K562 (cell line): ENCODE measurements around the gene MAD1L1. TPM values are rescaled to one million over a fixed set of nuclear protein-coding genes. Genes with fewer than 3 reads are reported as not detected.
"Not testable (repeated sequence)": the region's sequence is repeated elsewhere in the genome, so short reads cannot be mapped to it uniquely, and the experiment has no call there.

Source experiments
- ATAC-seq: fragments of 200-7000 bp; cut with Tn5 transposase; 3 replicates; pipeline ENCODE4 v1.9.1; 2020; ENCODE audit warnings: moderate library complexity
- BruUV-seq: library from RNA; stranded (reverse); fragments of 400-500 nt; replicated peaks from 2 replicates; lab custom pipeline; 2021; lab: Mats Ljungman, UMichigan
- CTCF ChIA-PET: fragments of 300-600 bp; formaldehyde crosslinking; extraction: SDS; loops from one replicate; lab custom pipeline; 2021; ENCODE audit warnings: low intra/inter-chr PET ratio; lab: Yijun Ruan, JAX
- POLR2A ChIA-PET: fragments of 300-600, 350-650 bp; sonication (Branson Sonifier 250); formaldehyde crosslinking; extraction: SDS; loops from one replicate; lab custom pipeline; 2021; ENCODE audit warnings: antibody characterized with exemption, inconsistent platforms; lab: Yijun Ruan, JAX
- DNase-seq, 4 experiments: peaks; one replicate each; pipeline versions ENCODE4 v3.0.0 to v3.0.0-alpha.2; 2011 to 2018; ENCODE audit warnings: low spot score in 3 of 4, mixed read lengths in 3 of 4; ENCODE audit errors: extremely low read depth in 1 of 4
- FAIRE-seq: peaks from 2 replicates; lab custom pipeline; 2011; peaks lifted over from hg19 to GRCh38; lab: Jason Lieb, UNC
- H2AFZ ChIP-seq: 2 replicates; pipeline ENCODE4 v1.6.0; 2011; ENCODE audit warnings: low read depth, low read length, control low read depth, inconsistent platforms
- H3K27ac ChIP-seq: fragments of 200-600 bp; 3 replicates; pipeline ENCODE4 v1.8.0; 2011; ENCODE audit warnings: low read depth, mild to moderate bottlenecking, control low read depth, inconsistent platforms, low read length, moderate library complexity, mixed read lengths; ENCODE audit errors: extremely low read depth
- H3K27me3 ChIP-seq, 2 experiments: fragments of 300-600 bp in 1 of 2; 2 replicates in 1 of 2; 3 replicates in 1 of 2; pipeline versions ENCODE4 v1.6.0 to v1.8.0; 2011; ENCODE audit warnings: inconsistent platforms in 2 of 2, low read length in 2 of 2, mild to moderate bottlenecking in 1 of 2, mixed read lengths in 1 of 2, moderate library complexity in 1 of 2; ENCODE audit not compliant: control insufficient read depth in 2 of 2, insufficient read depth in 2 of 2
- H3K36me3 ChIP-seq: fragments of 300-600 bp; 3 replicates; pipeline ENCODE4 v1.8.0; 2011; ENCODE audit warnings: mild to moderate bottlenecking, low read length, inconsistent platforms; ENCODE audit not compliant: control insufficient read depth, insufficient read depth
- H3K4me1 ChIP-seq, 2 experiments: fragments of 200-600 bp in 1 of 2; replicated peaks in 1 of 2; 2 replicates in 1 of 2; 3 replicates in 1 of 2; pipeline versions ENCODE4 v1.5.1 to v1.8.0; 2011; ENCODE audit warnings: inconsistent platforms in 2 of 2, low read length in 2 of 2, mild to moderate bottlenecking in 1 of 2, mixed read lengths in 1 of 2, moderate library complexity in 1 of 2; ENCODE audit not compliant: control insufficient read depth in 2 of 2, insufficient read depth in 2 of 2
- H3K4me2 ChIP-seq: 2 replicates; pipeline ENCODE4 v1.6.1; 2011; ENCODE audit warnings: low read length, control low read depth, inconsistent platforms, mixed read lengths; ENCODE audit not compliant: insufficient read depth
- H3K4me3 ChIP-seq: fragments of 200-600 bp; sonication (generic), shearing (Covaris generic); 2 replicates; pipeline ENCODE4 v1.5.1; 2016; ENCODE audit warnings: control low read depth, inconsistent platforms
- H3K79me2 ChIP-seq: fragments of 200-600 bp; 3 replicates; pipeline ENCODE4 v1.8.0; 2011; ENCODE audit warnings: low read length, inconsistent platforms; ENCODE audit not compliant: control insufficient read depth, insufficient read depth
- H3K9ac ChIP-seq, 2 experiments: 2 replicates each; pipeline versions ENCODE4 v1.6.0 to v1.6.1; 2011; ENCODE audit warnings: low read depth in 2 of 2, low read length in 2 of 2, control low read depth in 1 of 2, inconsistent platforms in 1 of 2, mild to moderate bottlenecking in 1 of 2, mixed read lengths in 1 of 2; ENCODE audit not compliant: insufficient read depth in 1 of 2
- H3K9me1 ChIP-seq: one replicate; pipeline ENCODE4 v1.6.0; 2011; ENCODE audit warnings: inconsistent platforms, mild to moderate bottlenecking, low read length, moderate library complexity; ENCODE audit not compliant: control insufficient read depth, insufficient read depth
- H3K9me3 ChIP-seq: replicated peaks from 2 replicates; pipeline ENCODE4 v1.5.1; 2011; ENCODE audit warnings: low read depth, low read length, inconsistent platforms; ENCODE audit not compliant: control insufficient read depth, insufficient read depth
- H4K20me1 ChIP-seq: replicated peaks from 2 replicates; pipeline ENCODE4 v1.6.1; 2011; ENCODE audit warnings: low read length, inconsistent platforms, mixed read lengths; ENCODE audit not compliant: control insufficient read depth, insufficient read depth
- TOE1 ChIP-seq, 2 experiments: fragments of 450-650 bp in 1 of 2; sonication (generic) in 1 of 2; formaldehyde crosslinking in 1 of 2; IDR thresholded peaks; 2 replicates each; pipeline versions ENCODE4 v1.7.1 to v1.8.0; 2016 to 2022; ENCODE audit warnings: borderline replicate concordance in 2 of 2, mild to moderate bottlenecking in 2 of 2, antibody characterized with exemption in 1 of 2, inconsistent platforms in 1 of 2, low read depth in 1 of 2, missing genetic modification reagents in 1 of 2, moderate library complexity in 1 of 2
- ZNF263 ChIP-seq: sonication (generic); formaldehyde crosslinking; IDR thresholded peaks from 2 replicates; pipeline ENCODE4 v1.8.0; 2022; ENCODE audit warnings: mild to moderate bottlenecking, missing genetic modification reagents, borderline replicate concordance
- ZNF347 ChIP-seq: fragments of 450-650 bp; formaldehyde crosslinking; IDR thresholded peaks from 2 replicates; pipeline ENCODE4 v1.4.0; 2020; ENCODE audit warnings: low read depth, mild to moderate bottlenecking, moderate library complexity
- ZNF449 ChIP-seq: fragments of 250-450 bp; sonication (Bioruptor Pico); IDR thresholded peaks from 2 replicates; pipeline ENCODE4 v1.8.0; 2022; ENCODE audit warnings: moderate library complexity, mild to moderate bottlenecking, inconsistent platforms
- WGBS: fragments of 100-300 bp; shearing (Covaris generic); methylation state at CpG from one replicate; pipeline ENCODE4 v1.1.6; 2016; ENCODE audit warnings: low coverage, mixed read lengths; ENCODE audit not compliant: insufficient coverage; ENCODE audit errors: missing lambda C conversion rate; 5-methylcytosine and 5-hydroxymethylcytosine counted together
- in situ Hi-C: fragments of 300-500 bp; cut with MboI; formaldehyde crosslinking; loops from 4 replicates; pipeline ENCODE4 v1.15.0; 2018; ENCODE audit warnings: inconsistent platforms, mixed read lengths
- intact Hi-C: fragments of 100-400 bp; cut with micrococcal nuclease; formaldehyde crosslinking; loops from 2 replicates; pipeline ENCODE4 v1.14.2; 2022
- polyA plus RNA-seq, 8 experiments: library from polyadenylated mRNA; depleted of rRNA in 4 of 8; stranded (reverse) in 5 of 8; unstranded in 3 of 8; fragments of >200 nt; fragmentation: Nextera tagmentation in 2 of 8; fragmentation: Illumina TruSeq in 1 of 8; extraction: Ambion mirVana in 2 of 8; extraction: Trizol in 1 of 8; gene quantifications; 2 replicates each; pipeline versions ENCODE4 v1.2.1 to v1.2.3, GENCODE V29; 2011 to 2014; ENCODE audit warnings: inconsistent platforms in 1 of 8, missing spikeins in 1 of 8
- total RNA-seq, 7 experiments: library from RNA; depleted of rRNA in 6 of 7; stranded (reverse); fragments of >200 nt in 6 of 7; fragmentation: Illumina TruSeq in 2 of 7; extraction: Trizol in 2 of 7; gene quantifications; 2 replicates each; pipeline versions ENCODE4 v1.2.1 to v1.2.3, GENCODE V29; 2011 to 2021; ENCODE audit warnings: low replicate concordance in 1 of 7

The MAD1L1 gene
- total and polyA plus RNA-seq, 9 of the 15 experiments (the other 6 are each of a cell fraction or from before 2014, with no cell fraction given) = 1.7 to 89.7 (median 18.0) TPM

- ATAC-seq, H2AFZ ChIP-seq, intact Hi-C loops, H3K9me1 ChIP-seq, in situ Hi-C loops, H3K27me3 ChIP-seq, FAIRE-seq, H3K36me3 ChIP-seq, H4K20me1 ChIP-seq, H3K4me2 ChIP-seq, H3K4me3 ChIP-seq, POLR2A ChIA-PET, H3K9ac ChIP-seq, H3K79me2 ChIP-seq, H3K9me3 ChIP-seq, DNase-seq, BruUV-seq, H3K27ac ChIP-seq, CTCF ChIA-PET: not testable (repeated sequence)
- peaks cover 24 to 48% of the 10 kb centered on the region in 2 experiments for H3K4me1 ChIP-seq
- peak; percentile 53; the same call in 1 of the 2 replicates for TF ChIP-seq ZNF263 (CRISPR knock-in tag)
- 89% methylated on average over 5 of the region's 16 CpGs for WGBS
Measured at GRCh38 chr7:2036201-2036600, 196.5 kb downstream of the MAD1L1 start.

GRCh38 chr7:2034291-2035201, 198.2 kb downstream of the MAD1L1 start:
- Histone ChIP-seq H3K4me3 (no peak overlapping the region), H3K36me3 (peaks cover 2% of the 10 kb centered on the region; the same call in 1 of the 3 replicates), H4K20me1 (no peaks in the 10 kb centered on the region), H3K27ac (no peak overlapping the region), H3K9me1 (no peaks in the 10 kb centered on the region), H3K27me3 (no peaks in the 10 kb centered on the region), H3K4me1 (peaks cover 27 to 61% of the 10 kb centered on the region in 2 experiments), H3K79me2 (no peaks in the 10 kb centered on the region; the same call in 1 of the 3 replicates), H3K9ac (peak overlapping the region in 1 of 2 experiments; percentile 53; a peak in 1 of 4 replicates), H3K9me3 (no peaks in the 10 kb centered on the region; the same call in 1 of the 2 replicates), H3K4me2 (no peak overlapping the region), H2AFZ (no peak overlapping the region)
- ATAC-seq = no peak
- in situ Hi-C loops = no loop called here
- no peak for DNase-seq
- BruUV-seq = no TSS peak
- intact Hi-C loops = no loop called here
- ChIA-PET POLR2A (no interaction called here), CTCF (no interaction called here)
- no peak for FAIRE-seq
- 86% methylated on average over 19 of the region's 20 CpGs for WGBS
- no peak for TF ChIP-seq TOE1 (IDR thresholded peaks at IDR 0.05; ENCODE audit: borderline replicate concordance)
- no peak for TF ChIP-seq TOE1 (CRISPR knock-in tag; IDR thresholded peaks at IDR 0.05; ENCODE audit: borderline replicate concordance, low read depth)
- no peak for TF ChIP-seq ZNF449 (CRISPR knock-in tag)
- no peak for TF ChIP-seq ZNF347 (CRISPR knock-in tag)
